ENCODE results near the gene LTK.
"Not testable (repeated sequence)": the region's sequence is repeated elsewhere in the genome, so short reads cannot be mapped to it uniquely, and the experiment has no call there.

LTK gene

DNA sequence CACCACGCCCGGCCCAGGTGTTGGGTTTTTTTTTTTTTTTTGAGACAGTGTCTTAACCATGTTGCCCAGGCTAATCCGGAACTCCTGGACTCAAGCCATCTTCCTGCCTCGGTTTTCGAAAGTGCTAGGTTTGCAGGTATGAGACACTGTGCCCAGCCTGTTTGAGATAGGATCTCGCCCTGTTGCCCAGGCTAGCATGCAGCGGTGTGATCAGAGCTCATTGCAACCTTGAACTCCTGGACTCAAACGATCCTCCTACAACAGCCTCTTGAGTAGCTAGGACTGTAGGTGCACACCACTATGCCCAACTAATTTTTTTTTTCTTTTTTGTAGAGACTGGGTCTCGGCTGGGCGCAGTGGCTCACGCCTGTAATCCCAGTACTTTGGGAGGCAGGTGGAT lies 40.2 kb downstream of the LTK start:
- no peak for DNase-seq

DNA sequence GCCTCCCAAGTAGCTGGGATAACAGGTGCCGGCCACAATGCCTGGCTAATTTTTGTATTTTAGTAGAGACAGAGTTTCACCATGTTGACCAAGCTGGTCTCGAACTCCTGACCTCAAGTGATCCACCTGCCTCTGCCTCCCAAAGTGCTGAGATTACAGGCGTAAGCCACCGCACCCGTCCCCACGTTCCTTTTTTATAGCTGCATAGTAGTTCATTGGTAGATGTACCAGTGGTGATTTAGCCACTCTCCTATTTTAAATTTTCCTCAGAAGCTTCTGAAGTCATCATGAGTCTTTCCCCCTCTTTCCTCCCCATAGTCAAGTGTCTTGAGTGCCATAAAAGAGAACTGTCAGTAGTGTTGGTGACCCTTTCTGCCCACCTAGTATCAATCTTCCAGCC lies 44.0 kb downstream of the LTK start:
- not testable (repeated sequence) for DNase-seq

DNA sequence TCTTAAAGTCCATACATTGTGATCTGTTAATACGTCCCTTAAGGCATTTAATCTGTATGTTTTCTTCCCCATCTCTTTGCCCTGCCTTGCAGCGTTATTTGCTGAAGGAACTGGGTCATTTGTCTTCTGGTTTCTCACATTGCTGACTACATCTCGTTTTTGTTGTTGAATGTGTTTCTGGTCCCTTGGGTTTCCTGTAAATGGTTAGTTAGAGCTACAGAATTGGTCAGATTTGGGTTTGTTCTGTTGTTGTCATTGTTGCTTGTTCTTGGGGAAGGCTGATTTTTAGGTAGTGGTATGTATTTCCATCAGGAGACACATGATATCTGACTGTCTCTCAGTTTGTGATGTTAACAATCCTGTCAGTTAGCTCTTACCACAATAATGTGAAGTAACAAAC lies 46.9 kb downstream of the LTK start:
- no peak for DNase-seq

DNA sequence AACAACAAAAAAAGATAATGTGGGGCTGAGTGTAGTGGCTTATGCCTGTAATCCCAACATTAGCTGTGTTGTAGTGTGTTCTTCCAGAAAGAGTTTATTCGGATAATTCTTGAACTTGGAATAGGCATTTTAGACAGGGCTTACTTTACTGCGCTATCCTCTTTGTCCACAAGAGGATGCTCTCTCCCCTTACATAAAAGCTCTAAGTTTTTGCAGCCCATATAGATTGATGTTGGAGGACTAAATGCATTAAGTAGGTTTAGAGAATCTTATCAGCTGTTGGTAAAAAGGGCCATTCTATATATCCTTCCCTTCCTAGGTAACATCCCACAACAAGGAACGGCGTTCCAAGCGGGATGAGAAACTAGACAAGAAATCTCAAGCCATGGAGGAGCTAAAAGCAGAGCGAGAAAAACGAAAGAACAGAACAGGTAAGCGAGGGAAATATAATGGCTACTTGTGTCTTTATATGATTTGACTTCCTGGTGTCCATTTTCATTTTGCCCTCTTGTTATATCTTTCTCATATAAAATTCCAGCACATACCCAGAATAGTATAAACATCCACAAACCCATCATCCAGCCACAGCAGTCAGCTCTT lies 47.7 kb downstream of the LTK start:
- peak; percentile 7 for DNase-seq

DNA sequence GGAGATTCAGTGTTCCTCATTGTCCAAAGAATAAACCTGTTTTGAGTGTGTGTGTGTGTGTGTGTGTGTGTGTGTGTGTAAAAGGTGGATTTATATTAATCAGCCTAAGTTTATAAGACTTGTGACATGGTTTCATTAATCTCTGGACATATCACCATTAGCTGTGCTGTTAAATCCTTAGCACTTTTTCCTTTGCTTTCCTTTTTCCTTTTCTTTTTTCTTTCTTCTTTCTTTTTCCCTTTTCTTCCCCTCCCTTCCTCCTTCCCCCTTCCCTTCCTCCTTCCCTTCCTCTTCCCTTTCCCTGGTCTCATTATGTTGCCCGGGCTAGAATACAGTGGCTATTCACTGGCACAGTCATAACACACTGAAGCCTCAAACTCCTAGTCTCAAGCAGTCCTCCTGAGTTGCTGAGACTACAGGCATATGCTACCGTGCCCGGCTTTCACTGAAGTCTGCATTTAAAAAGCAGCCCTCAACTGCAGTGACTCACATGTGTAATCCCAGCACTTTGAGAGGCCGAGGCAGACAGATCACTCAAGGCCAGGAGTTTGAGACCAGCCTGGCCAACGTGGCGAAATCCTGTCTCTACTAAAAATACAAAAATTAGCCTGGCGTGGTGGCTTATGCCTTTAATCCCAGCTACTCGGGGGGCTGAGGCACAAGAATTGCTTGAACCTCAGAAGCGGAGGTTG lies 48.6 kb downstream of the LTK start:
- no peak for DNase-seq

DNA sequence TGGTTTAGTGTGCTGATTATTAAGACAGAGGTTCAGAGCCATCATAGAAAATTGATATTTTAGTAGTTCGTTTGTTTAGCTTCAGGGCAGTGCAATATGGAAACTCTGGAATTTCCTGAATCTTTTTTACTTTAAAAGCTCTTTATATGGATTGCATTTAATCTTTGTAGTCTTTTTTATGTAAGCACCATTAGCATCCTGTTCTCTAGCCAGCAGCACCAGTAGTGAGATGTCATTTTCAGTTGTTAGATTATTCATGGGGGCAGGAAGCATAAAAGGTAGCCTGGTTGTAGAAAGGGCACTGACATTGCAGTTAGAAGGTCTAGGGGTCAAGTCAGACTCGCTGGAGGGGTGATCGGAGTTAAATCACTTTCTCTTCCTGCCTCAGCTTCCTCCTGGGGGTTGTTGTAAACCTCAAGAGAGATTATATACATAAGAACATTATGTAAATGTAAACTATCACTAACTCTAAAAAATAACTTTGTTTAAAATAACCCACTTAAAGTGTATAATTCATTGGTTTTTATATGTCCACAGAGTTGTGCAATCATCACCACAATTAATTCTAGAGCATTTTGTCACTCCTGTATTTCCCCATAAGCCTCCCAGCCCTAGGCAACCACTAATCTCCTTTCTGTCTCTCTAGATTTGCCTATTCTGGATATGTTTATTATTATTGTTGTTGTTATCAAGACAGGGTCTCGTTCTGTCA lies 51.4 kb downstream of the LTK start:
- DNase-seq: no peak

Data from NCI-H774 (cell line).